HL-60 (cell line): ENCODE measurements around the gene HOXC5.

Source experiments
- CTCF ChIP-seq: IDR thresholded peaks from one replicate; pipeline ENCODE4 v1.5.1; 2011; ENCODE audit warnings: low read length, control low read depth, inconsistent platforms; ENCODE audit not compliant: insufficient read depth
- POLR2AphosphoS5 ChIP-seq: IDR thresholded peaks from 2 replicates; pipeline ENCODE4 v1.6.1; 2012; ENCODE audit warnings: low read depth
- REST ChIP-seq: IDR thresholded peaks from 2 replicates; pipeline ENCODE4 v1.6.1; 2012; ENCODE audit warnings: low read depth; ENCODE audit not compliant: insufficient replicate concordance

- TF ChIP-seq CTCF = no peak
- no peak for TF ChIP-seq POLR2AphosphoS5
- TF ChIP-seq REST = no peak
Measured at GRCh38 chr12:54008260-54008552, 24.6 kb upstream of the HOXC5 start.
